HepG2 (cell line): ENCODE measurements around the gene RABGAP1L. TPM values are rescaled to one million over a fixed set of nuclear protein-coding genes. Genes with fewer than 3 reads are reported as not detected.

ENCODE experiments used
- ATAC-seq: fragments of 200-7000 bp; cut with Tn5 transposase; 3 replicates; pipeline ENCODE4 v1.9.1; 2020; ENCODE audit warnings: mild to moderate bottlenecking, moderate library complexity
- BruUV-seq: library from RNA; stranded (reverse); fragments of 400-500 nt; replicated peaks from 2 replicates; lab custom pipeline; 2021; lab: Mats Ljungman, UMichigan
- CTCF ChIA-PET: fragments of 300-600 bp; formaldehyde crosslinking; extraction: SDS; loops from one replicate; lab custom pipeline; 2021; ENCODE audit warnings: low total read pairs, inconsistent platforms, low intra/inter-chr PET ratio; lab: Yijun Ruan, JAX
- POLR2A ChIA-PET: fragments of 350-600 bp; sonication (Branson Sonifier 250); formaldehyde crosslinking; loops from one replicate; lab custom pipeline; 2020; ENCODE audit warnings: antibody characterized with exemption, inconsistent platforms; lab: Yijun Ruan, JAX
- DNase-seq: peaks from one replicate; pipeline ENCODE4 v3.0.0-alpha.2; 2015; ENCODE audit warnings: low spot score
- FAIRE-seq: peaks from 3 replicates; lab custom pipeline; 2011; peaks lifted over from hg19 to GRCh38; lab: Jason Lieb, UNC
- H2AFZ ChIP-seq: one replicate; pipeline ENCODE4 v1.6.1; 2011; ENCODE audit warnings: low read length, inconsistent platforms
- H3K27ac ChIP-seq: fragments of 300-600 bp; 3 replicates; pipeline ENCODE4 v1.8.0; 2011; ENCODE audit warnings: mixed run types, mild to moderate bottlenecking, mixed read lengths, low read length, inconsistent platforms; ENCODE audit not compliant: insufficient read depth; ENCODE audit errors: extremely low read length
- H3K27me3 ChIP-seq, 2 experiments: fragments of 200-600 bp in 1 of 2; 2 replicates in 1 of 2; 3 replicates in 1 of 2; pipeline versions ENCODE4 v1.6.0 to v1.8.0; 2011; ENCODE audit warnings: low read length in 2 of 2, mild to moderate bottlenecking in 2 of 2, moderate library complexity in 2 of 2, inconsistent platforms in 1 of 2; ENCODE audit not compliant: insufficient read depth in 2 of 2, control insufficient read depth in 1 of 2
- H3K36me3 ChIP-seq, 2 experiments: fragments of 200-600 bp in 1 of 2; replicated peaks in 1 of 2; 2 replicates in 1 of 2; 3 replicates in 1 of 2; pipeline versions ENCODE4 v1.5.1 to v1.8.0; 2011; ENCODE audit warnings: low read length in 2 of 2, inconsistent platforms in 1 of 2; ENCODE audit not compliant: insufficient read depth in 2 of 2, control insufficient read depth in 1 of 2
- H3K4me1 ChIP-seq: 2 replicates; pipeline ENCODE4 v1.5.1; 2012; ENCODE audit warnings: low read length, inconsistent platforms; ENCODE audit not compliant: insufficient read depth
- H3K4me2 ChIP-seq: 2 replicates; pipeline ENCODE4 v1.6.0; 2011; ENCODE audit warnings: low read depth, low read length, inconsistent platforms
- H3K4me3 ChIP-seq, 3 experiments: fragments of 200-600 bp in 1 of 3; sonication (generic), shearing (Covaris generic) in 1 of 3; replicated peaks in 1 of 3; 2 replicates each; pipeline ENCODE4 v1.5.1; 2011 to 2016; ENCODE audit warnings: low read length in 3 of 3, inconsistent platforms in 2 of 3, low read depth in 2 of 3, mild to moderate bottlenecking in 2 of 3, control low read depth in 1 of 3, mixed read lengths in 1 of 3; ENCODE audit not compliant: insufficient read depth in 1 of 3
- H3K79me2 ChIP-seq: one replicate; pipeline ENCODE4 v1.6.1; 2011; ENCODE audit warnings: low read length, inconsistent platforms; ENCODE audit not compliant: insufficient read depth
- H3K9ac ChIP-seq: 2 replicates; pipeline ENCODE4 v1.6.0; 2011; ENCODE audit warnings: mild to moderate bottlenecking, low read depth, low read length, inconsistent platforms; ENCODE audit not compliant: insufficient read depth
- H3K9me3 ChIP-seq: 2 replicates; pipeline ENCODE4 v1.5.1; 2012; ENCODE audit warnings: mild to moderate bottlenecking, low read length
- H4K20me1 ChIP-seq: 2 replicates; pipeline ENCODE4 v1.6.0; 2011; ENCODE audit warnings: inconsistent platforms, mild to moderate bottlenecking, low read length, moderate library complexity; ENCODE audit not compliant: insufficient read depth
- SKIL ChIP-seq: sonication (generic); formaldehyde crosslinking; IDR thresholded peaks from 2 replicates; pipeline ENCODE4 v1.8.0; 2022; ENCODE audit warnings: missing genetic modification reagents, mild to moderate bottlenecking, moderate library complexity, borderline replicate concordance
- SRSF1 ChIP-seq: fragments of 200-400 bp; formaldehyde crosslinking; optimal IDR thresholded peaks from 2 replicates; pipeline ENCODE3; 2017; ENCODE audit warnings: mild to moderate bottlenecking, low read depth, low read length, moderate library complexity
- ZMYM2 ChIP-seq: sonication (generic); formaldehyde crosslinking; IDR thresholded peaks from 2 replicates; pipeline ENCODE4 v1.8.0; 2022; ENCODE audit warnings: mild to moderate bottlenecking, missing genetic modification reagents
- ZSCAN30 ChIP-seq: sonication (generic); formaldehyde crosslinking; IDR thresholded peaks from 2 replicates; pipeline ENCODE4 v1.5.0; 2020; ENCODE audit warnings: mild to moderate bottlenecking, missing genetic modification reagents
- WGBS: methylation state at CpG from one replicate; pipeline ENCODE4 v1.1.6; 2017; ENCODE audit warnings: low lambda C conversion rate; 5-methylcytosine and 5-hydroxymethylcytosine counted together
- in situ Hi-C: cut with HindIII; loops from 2 replicates; pipeline ENCODE4 v1.10.0; 2017; ENCODE audit warnings: low pct_unique_long_range_greater_than_20kb; ENCODE audit not compliant: extremely low pct_ligation_motif_present
- intact Hi-C: fragments of 100-400 bp; cut with micrococcal nuclease; formaldehyde crosslinking; loops from one replicate; pipeline ENCODE4 v1.10.0; 2022; ENCODE audit not compliant: unreplicated experiment
- polyA plus RNA-seq, 8 experiments: library from polyadenylated mRNA; depleted of rRNA in 3 of 8; stranded (reverse) in 7 of 8; unstranded in 1 of 8; fragments of >200 nt; fragmentation: Illumina TruSeq in 4 of 8; extraction: Trizol in 4 of 8; gene quantifications; 2 replicates each; pipeline versions ENCODE4 v1.2.1 to v1.2.3, GENCODE V29; 2011 to 2016; ENCODE audit warnings: low read depth in 4 of 8, missing spikeins in 1 of 8, mixed read lengths in 1 of 8; ENCODE audit not compliant: insufficient read depth in 1 of 8
- total RNA-seq, 5 experiments: library from RNA; depleted of rRNA; stranded (reverse); fragments of >200 nt; fragmentation: Illumina TruSeq; extraction: Trizol; gene quantifications; 2 replicates each; pipeline ENCODE4 v1.2.3, GENCODE V29; 2016; ENCODE audit warnings: low read depth in 1 of 5
- TF ChIP-seq, protein P1 (sequence below): sonication (generic); formaldehyde crosslinking; IDR thresholded peaks from 2 replicates; pipeline ENCODE4 v1.4.0; 2020; ENCODE audit warnings: missing genetic modification reagents, borderline replicate concordance

RABGAP1L gene
- total and polyA plus RNA-seq, 2 of the 13 experiments (the other 11 are each of a cell fraction or from before 2014, with no cell fraction given): 7.9 to 22.6 TPM

DNA sequence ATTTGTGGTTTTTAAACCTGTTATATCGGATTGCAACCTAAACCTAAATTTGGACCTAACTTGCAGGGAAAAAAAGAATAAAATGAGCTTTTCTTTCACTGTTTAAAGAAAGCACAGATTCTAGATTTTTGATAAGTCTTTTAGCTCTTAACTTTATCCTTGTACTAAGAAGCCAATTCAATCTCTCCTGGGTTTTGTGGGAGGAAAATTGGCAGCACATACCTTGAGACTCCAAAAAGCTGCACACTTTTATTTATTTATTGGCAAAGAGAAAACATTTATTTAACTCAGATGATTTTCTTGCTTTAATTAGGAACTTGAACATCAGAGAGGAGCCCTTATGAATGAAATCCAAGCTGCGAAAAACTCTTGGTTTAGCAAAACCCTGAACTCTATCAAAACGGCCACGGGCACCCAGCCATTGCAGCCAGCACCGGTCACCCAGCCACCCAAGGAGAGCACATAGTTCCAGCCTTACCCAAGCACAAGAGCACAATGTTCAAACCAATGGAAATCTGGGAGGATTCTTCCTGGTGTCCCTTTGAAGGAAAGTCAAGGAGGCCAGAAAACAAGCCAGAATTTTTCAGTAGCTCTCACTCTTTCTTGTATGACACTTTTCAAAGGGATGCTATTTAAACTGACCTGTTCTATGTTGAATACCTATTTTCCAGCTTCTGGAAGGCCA lies 830.4 kb downstream of the RABGAP1L start:
- Histone ChIP-seq H3K27me3 (no peaks in the 10 kb centered on the region), H3K9ac (no peak overlapping the region), H4K20me1 (no peaks in the 10 kb centered on the region), H3K27ac (no peak overlapping the region), H2AFZ (no peak overlapping the region), H3K36me3 (no peaks in the 10 kb centered on the region; a peak in 1 of 5 replicates), H3K4me3 (no peak overlapping the region), H3K9me3 (no peaks in the 10 kb centered on the region), H3K4me2 (no peak overlapping the region; the same call in 1 of the 2 replicates), H3K4me1 (peaks cover 26% of the 10 kb centered on the region)
- in situ Hi-C loops: loop anchor here (25.0 kb wide), 1 partner anchor 727 kb away; no protein-coding TSS in a partner anchor
- ATAC-seq: no peak
- POLR2A ChIA-PET: interaction anchor here (1.6 kb wide), 1 partner anchor 10 kb away, joined by 7 read pairs; the partner anchor contains the start of gene CACYBP
- 91% methylated on average over 5 of the region's 5 CpGs for WGBS
- no peak for DNase-seq
- FAIRE-seq: no peak
- CTCF ChIA-PET: no interaction called here
- BruUV-seq: no TSS peak
- TF ChIP-seq ZMYM2 (CRISPR knock-in tag) (no peak), SKIL (no peak), ZSCAN30 (CRISPR knock-in tag) (no peak), SRSF1 (no peak)
- TF ChIP-seq, protein P1, sequence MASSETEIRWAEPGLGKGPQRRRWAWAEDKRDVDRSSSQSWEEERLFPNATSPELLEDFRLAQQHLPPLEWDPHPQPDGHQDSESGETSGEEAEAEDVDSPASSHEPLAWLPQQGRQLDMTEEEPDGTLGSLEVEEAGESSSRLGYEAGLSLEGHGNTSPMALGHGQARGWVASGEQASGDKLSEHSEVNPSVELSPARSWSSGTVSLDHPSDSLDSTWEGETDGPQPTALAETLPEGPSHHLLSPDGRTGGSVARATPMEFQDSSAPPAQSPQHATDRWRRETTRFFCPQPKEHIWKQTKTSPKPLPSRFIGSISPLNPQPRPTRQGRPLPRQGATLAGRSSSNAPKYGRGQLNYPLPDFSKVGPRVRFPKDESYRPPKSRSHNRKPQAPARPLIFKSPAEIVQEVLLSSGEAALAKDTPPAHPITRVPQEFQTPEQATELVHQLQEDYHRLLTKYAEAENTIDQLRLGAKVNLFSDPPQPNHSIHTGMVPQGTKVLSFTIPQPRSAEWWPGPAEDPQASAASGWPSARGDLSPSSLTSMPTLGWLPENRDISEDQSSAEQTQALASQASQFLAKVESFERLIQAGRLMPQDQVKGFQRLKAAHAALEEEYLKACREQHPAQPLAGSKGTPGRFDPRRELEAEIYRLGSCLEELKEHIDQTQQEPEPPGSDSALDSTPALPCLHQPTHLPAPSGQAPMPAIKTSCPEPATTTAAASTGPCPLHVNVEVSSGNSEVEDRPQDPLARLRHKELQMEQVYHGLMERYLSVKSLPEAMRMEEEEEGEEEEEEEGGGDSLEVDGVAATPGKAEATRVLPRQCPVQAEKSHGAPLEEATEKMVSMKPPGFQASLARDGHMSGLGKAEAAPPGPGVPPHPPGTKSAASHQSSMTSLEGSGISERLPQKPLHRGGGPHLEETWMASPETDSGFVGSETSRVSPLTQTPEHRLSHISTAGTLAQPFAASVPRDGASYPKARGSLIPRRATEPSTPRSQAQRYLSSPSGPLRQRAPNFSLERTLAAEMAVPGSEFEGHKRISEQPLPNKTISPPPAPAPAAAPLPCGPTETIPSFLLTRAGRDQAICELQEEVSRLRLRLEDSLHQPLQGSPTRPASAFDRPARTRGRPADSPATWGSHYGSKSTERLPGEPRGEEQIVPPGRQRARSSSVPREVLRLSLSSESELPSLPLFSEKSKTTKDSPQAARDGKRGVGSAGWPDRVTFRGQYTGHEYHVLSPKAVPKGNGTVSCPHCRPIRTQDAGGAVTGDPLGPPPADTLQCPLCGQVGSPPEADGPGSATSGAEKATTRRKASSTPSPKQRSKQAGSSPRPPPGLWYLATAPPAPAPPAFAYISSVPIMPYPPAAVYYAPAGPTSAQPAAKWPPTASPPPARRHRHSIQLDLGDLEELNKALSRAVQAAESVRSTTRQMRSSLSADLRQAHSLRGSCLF: no peak
- TF ChIP-seq, all 625 proteins: peak for 0
- intact Hi-C loops: loop anchor here (2.0 kb wide), 1 partner anchor 219 kb away; no protein-coding TSS in a partner anchor
- H3K79me2 ChIP-seq: no peaks in the 10 kb centered on the region
